Activated CD4-positive, alpha-beta T cell treated with anti-CD3 and anti-CD28 coated beads for 36 hours (primary cell): ENCODE measurements around the gene CCNE1. TPM values are rescaled to one million over a fixed set of nuclear protein-coding genes. Genes with fewer than 3 reads are reported as not detected.

ENCODE experiments used
- ATAC-seq: fragments of 200-7000 bp; cut with Tn5 transposase; one replicate; pipeline ENCODE4 v1.10.0; 2021; ENCODE audit warnings: mild to moderate bottlenecking, moderate library complexity
- CTCF ChIA-PET: fragments of 350-600 bp; sonication (Branson Sonifier 250); formaldehyde crosslinking; loops from one replicate; lab custom pipeline; 2021; ENCODE audit warnings: antibody characterized with exemption; lab: Charles Lee
- POLR2A ChIA-PET: fragments of 350-600 bp; sonication (Branson Sonifier 250); formaldehyde crosslinking; loops from one replicate; lab custom pipeline; 2021; ENCODE audit warnings: antibody characterized with exemption, inconsistent platforms; lab: Charles Lee
- DNase-seq: peaks from one replicate; pipeline ENCODE4 v3.0.0-alpha.2; 2020
- H3K27ac Mint-ChIP-seq: one replicate; pipeline ENCODE4 v1.8.0; 2021; ENCODE audit warnings: mixed read lengths
- H3K27me3 Mint-ChIP-seq: one replicate; pipeline ENCODE4 v1.8.0; 2021; ENCODE audit warnings: mixed read lengths
- H3K36me3 Mint-ChIP-seq: one replicate; pipeline ENCODE4 v1.8.0; 2021; ENCODE audit warnings: low read depth, mixed read lengths
- H3K4me1 Mint-ChIP-seq: one replicate; pipeline ENCODE4 v1.8.0; 2021; ENCODE audit warnings: mixed read lengths
- H3K4me3 Mint-ChIP-seq: one replicate; pipeline ENCODE4 v1.8.0; 2021; ENCODE audit warnings: mild to moderate bottlenecking, moderate library complexity, mixed read lengths
- H3K9me3 Mint-ChIP-seq: one replicate; pipeline ENCODE4 v1.8.0; 2021; ENCODE audit warnings: low read depth, mixed read lengths
- intact Hi-C, 2 experiments: fragments of 100-400 bp; cut with DNase I in 1 of 2; cut with micrococcal nuclease in 1 of 2; formaldehyde crosslinking; loops; one replicate each; pipeline versions ENCODE4 v1.14.2 to v1.15.1; 2022 to 2024; cut with DNase I, micrococcal nuclease
- total RNA-seq, 2 experiments: library from RNA; stranded (reverse); gene quantifications; one replicate each; pipeline ENCODE4 v1.2.3, GENCODE V29; 2021

Gene CCNE1
- total RNA-seq, 2 experiments from 2014 or later = 29.4 to 30.4 TPM

GRCh38 chr19:29773141-29773540 lies 38.6 kb upstream of the CCNE1 start:
- no peak for DNase-seq
- Mint-ChIP-seq H3K4me3 (no peak overlapping the region), H3K27ac (no peak overlapping the region), H3K27me3 (no peaks in the 10 kb centered on the region), H3K4me1 (no peaks in the 10 kb centered on the region), H3K9me3 (no peaks in the 10 kb centered on the region), H3K36me3 (no peaks in the 10 kb centered on the region)
- intact Hi-C loops = no loop called here
- ChIA-PET POLR2A (no interaction called here), CTCF (interaction anchor here (0.7 to 1.0 kb wide), 3 partner anchors 12 to 1060 kb away, joined by 3 to 4 read pairs (median 3); no protein-coding TSS in a partner anchor)
- ATAC-seq = no peak

GRCh38 chr19:29774126-29774525 lies 37.7 kb upstream of the CCNE1 start:
- no peak overlapping the region for H3K4me3 Mint-ChIP-seq
- no peak overlapping the region for H3K27ac Mint-ChIP-seq
- CTCF ChIA-PET = interaction anchor here (0.6 to 1.0 kb wide), 2 partner anchors 13 to 28 kb away, joined by 3 read pairs; no protein-coding TSS in a partner anchor
- H3K27me3 Mint-ChIP-seq = no peaks in the 10 kb centered on the region
- no peaks in the 10 kb centered on the region for H3K4me1 Mint-ChIP-seq
- no peaks in the 10 kb centered on the region for H3K36me3 Mint-ChIP-seq
- intact Hi-C loops = no loop called here
- POLR2A ChIA-PET = no interaction called here
- no peak for DNase-seq
- H3K9me3 Mint-ChIP-seq = no peaks in the 10 kb centered on the region
- no peak for ATAC-seq

- ChIA-PET CTCF (interaction anchor here (0.6 to 1.1 kb wide), 4 partner anchors 18 to 404 kb away, joined by 3 to 4 read pairs (median 3); no protein-coding TSS in a partner anchor), POLR2A (no interaction called here)
- Mint-ChIP-seq H3K27me3 (no peaks in the 10 kb centered on the region), H3K4me1 (no peaks in the 10 kb centered on the region), H3K27ac (no peak overlapping the region), H3K9me3 (no peaks in the 10 kb centered on the region), H3K4me3 (no peak overlapping the region), H3K36me3 (no peaks in the 10 kb centered on the region)
- no peak for DNase-seq
- ATAC-seq = no peak
- intact Hi-C loops = no loop called here
Measured at GRCh38 chr19:29777781-29778309, 33.9 kb upstream of the CCNE1 start.

GRCh38 chr19:29779921-29780320 lies 31.9 kb upstream of the CCNE1 start:
- Mint-ChIP-seq H3K27ac (no peak overlapping the region), H3K4me3 (no peak overlapping the region), H3K4me1 (no peaks in the 10 kb centered on the region), H3K27me3 (no peaks in the 10 kb centered on the region), H3K9me3 (no peaks in the 10 kb centered on the region), H3K36me3 (no peaks in the 10 kb centered on the region)
- CTCF ChIA-PET = interaction anchor here (0.6 kb wide), 1 partner anchor 97 kb away, joined by 3 read pairs; no protein-coding TSS in a partner anchor
- intact Hi-C loops = no loop called here
- DNase-seq (peak; percentile 13), ATAC-seq (no peak)
- POLR2A ChIA-PET = no interaction called here

- Mint-ChIP-seq H3K27ac (no peak overlapping the region), H3K9me3 (no peaks in the 10 kb centered on the region), H3K36me3 (no peaks in the 10 kb centered on the region), H3K4me1 (no peaks in the 10 kb centered on the region), H3K27me3 (no peaks in the 10 kb centered on the region), H3K4me3 (no peak overlapping the region)
- POLR2A ChIA-PET = no interaction called here
- intact Hi-C loops = no loop called here
- ATAC-seq (no peak), DNase-seq (no peak)
- CTCF ChIA-PET = no interaction called here
Measured at GRCh38 chr19:29781386-29782259, 30.2 kb upstream of the CCNE1 start.

- H3K9me3 Mint-ChIP-seq = no peaks in the 10 kb centered on the region
- no peak overlapping the region for H3K4me3 Mint-ChIP-seq
Measured at GRCh38 chr19:29782260-29782580, 29.6 kb upstream of the CCNE1 start.

GRCh38 chr19:29783627-29784190 lies 28.1 kb upstream of the CCNE1 start:
- H3K27ac Mint-ChIP-seq = no peak overlapping the region
- POLR2A ChIA-PET = no interaction called here
- no peaks in the 10 kb centered on the region for H3K27me3 Mint-ChIP-seq
- no peaks in the 10 kb centered on the region for H3K4me1 Mint-ChIP-seq
- ATAC-seq (no peak), DNase-seq (no peak)
- CTCF ChIA-PET = no interaction called here
- no peaks in the 10 kb centered on the region for H3K9me3 Mint-ChIP-seq
- intact Hi-C loops = no loop called here
- no peaks in the 10 kb centered on the region for H3K36me3 Mint-ChIP-seq
- no peak overlapping the region for H3K4me3 Mint-ChIP-seq

More at GRCh38 chr19:29782260-29782580, 29.6 kb upstream of the CCNE1 start:
- no peak for DNase-seq
- H3K27me3 Mint-ChIP-seq = no peaks in the 10 kb centered on the region
- ChIA-PET CTCF (interaction anchor here (0.6 kb wide), 1 partner anchor 180 kb away, joined by 3 read pairs; no protein-coding TSS in a partner anchor), POLR2A (no interaction called here)
- H3K27ac Mint-ChIP-seq = no peak overlapping the region
- no peaks in the 10 kb centered on the region for H3K4me1 Mint-ChIP-seq
- H3K36me3 Mint-ChIP-seq = no peaks in the 10 kb centered on the region
- intact Hi-C loops = no loop called here
- no peak for ATAC-seq

- Mint-ChIP-seq H3K27me3 (no peaks in the 10 kb centered on the region), H3K27ac (no peak overlapping the region), H3K4me3 (no peak overlapping the region), H3K9me3 (no peaks in the 10 kb centered on the region), H3K36me3 (no peaks in the 10 kb centered on the region), H3K4me1 (no peaks in the 10 kb centered on the region)
- intact Hi-C loops = no loop called here
- no peak for DNase-seq
- POLR2A ChIA-PET = no interaction called here
- ATAC-seq = no peak
- CTCF ChIA-PET = interaction anchor here (0.8 kb wide), 1 partner anchor 87 kb away, joined by 5 read pairs; no protein-coding TSS in a partner anchor
Measured at GRCh38 chr19:29784598-29785223, 27.1 kb upstream of the CCNE1 start.

- Mint-ChIP-seq H3K4me3 (no peak overlapping the region), H3K4me1 (no peaks in the 10 kb centered on the region), H3K27me3 (no peaks in the 10 kb centered on the region), H3K36me3 (no peaks in the 10 kb centered on the region), H3K27ac (no peak overlapping the region), H3K9me3 (no peaks in the 10 kb centered on the region)
- POLR2A ChIA-PET = no interaction called here
- intact Hi-C loops = no loop called here
- no peak for DNase-seq
- no peak for ATAC-seq
- CTCF ChIA-PET = interaction anchor here (0.6 to 1.3 kb wide), 4 partner anchors 42 to 295 kb away, joined by 3 to 8 read pairs (median 4); no protein-coding TSS in a partner anchor
Measured at GRCh38 chr19:29785360-29785759, 26.4 kb upstream of the CCNE1 start.

GRCh38 chr19:29785955-29786589 lies 25.7 kb upstream of the CCNE1 start:
- Mint-ChIP-seq H3K27me3 (no peaks in the 10 kb centered on the region), H3K36me3 (no peaks in the 10 kb centered on the region), H3K4me1 (no peaks in the 10 kb centered on the region), H3K4me3 (no peak overlapping the region), H3K27ac (no peak overlapping the region), H3K9me3 (no peaks in the 10 kb centered on the region)
- DNase-seq (peak; percentile 58), ATAC-seq (peak; percentile 57)
- POLR2A ChIA-PET = no interaction called here
- intact Hi-C loops = loop anchor here in 1 of 2 experiments (1.0 kb wide), 1 partner anchor 87 kb away; no protein-coding TSS in a partner anchor
- CTCF ChIA-PET = interaction anchor here (0.6 to 1.3 kb wide), 4 partner anchors 43 to 294 kb away, joined by 3 to 8 read pairs (median 4); no protein-coding TSS in a partner anchor

GRCh38 chr19:29787281-29787680 lies 24.5 kb upstream of the CCNE1 start:
- POLR2A ChIA-PET = no interaction called here
- no peaks in the 10 kb centered on the region for H3K36me3 Mint-ChIP-seq
- no peaks in the 10 kb centered on the region for H3K4me1 Mint-ChIP-seq
- DNase-seq (no peak), ATAC-seq (no peak)
- CTCF ChIA-PET = interaction anchor here (0.7 to 1.0 kb wide), 2 partner anchors 22 to 873 kb away, joined by 3 to 4 read pairs; no protein-coding TSS in a partner anchor
- intact Hi-C loops = no loop called here
- H3K27ac Mint-ChIP-seq = no peak overlapping the region
- H3K27me3 Mint-ChIP-seq = no peaks in the 10 kb centered on the region
- no peak overlapping the region for H3K4me3 Mint-ChIP-seq
- no peaks in the 10 kb centered on the region for H3K9me3 Mint-ChIP-seq
